HG02623 (cell line): Measurements from ENCODE around the gene SLK.

Experiments
- ATAC-seq: cut with Tn5 transposase; IDR thresholded peaks from one replicate; pipeline ENCODE4 v1.9.1; 2021; ENCODE audit warnings: moderate library complexity; ENCODE audit not compliant: unreplicated experiment

Gene SLK

GRCh38 chr10:103966671-103967447 lies at the start of gene SLK:
TSS of gene SLK (plus strand) at chr10:103967140. CDS start at chr10:103967746, 606 bp downstream.
- peak; percentile 77 for ATAC-seq

GRCh38 chr10:103917302-103918052 lies 49.5 kb upstream of the SLK start:
- ATAC-seq = peak; percentile 7

GRCh38 chr10:103918053-103918846 lies 48.7 kb upstream of the SLK start, which contains the start of gene STN1:
TSS of gene STN1 (minus strand) at chr10:103918184. CDS start at chr10:103917594, 590 bp downstream.
- ATAC-seq = peak; percentile 83

- no peak for ATAC-seq
Measured at GRCh38 chr10:103919648-103920025, 47.3 kb upstream of the SLK start.

- no peak for ATAC-seq
Measured at GRCh38 chr10:103921248-103921647, 45.7 kb upstream of the SLK start.

GRCh38 chr10:103921750-103922195 lies 45.2 kb upstream of the SLK start:
- no peak for ATAC-seq

- ATAC-seq = no peak
Measured at GRCh38 chr10:103922659-103923058, 44.3 kb upstream of the SLK start.

- no peak for ATAC-seq
Measured at GRCh38 chr10:103923502-103923901, 43.4 kb upstream of the SLK start.

GRCh38 chr10:103925591-103925990 lies 41.3 kb upstream of the SLK start:
- ATAC-seq = no peak

- ATAC-seq = no peak
Measured at GRCh38 chr10:103926722-103927319, 40.1 kb upstream of the SLK start.

- no peak for ATAC-seq
Measured at GRCh38 chr10:103928784-103929183, 38.2 kb upstream of the SLK start.

GRCh38 chr10:103929381-103929921 lies 37.5 kb upstream of the SLK start:
- no peak for ATAC-seq

GRCh38 chr10:103930449-103930848 lies 36.5 kb upstream of the SLK start:
- no peak for ATAC-seq

GRCh38 chr10:103930881-103931280 lies 36.1 kb upstream of the SLK start:
- no peak for ATAC-seq

GRCh38 chr10:103931603-103932002 lies 35.3 kb upstream of the SLK start:
- no peak for ATAC-seq

- ATAC-seq = no peak
Measured at GRCh38 chr10:103932271-103932670, 34.7 kb upstream of the SLK start.

GRCh38 chr10:103932971-103933370 lies 34.0 kb upstream of the SLK start:
- ATAC-seq = no peak

GRCh38 chr10:103933557-103934121 lies 33.3 kb upstream of the SLK start:
- ATAC-seq = no peak

- ATAC-seq = no peak
Measured at GRCh38 chr10:103934308-103934707, 32.6 kb upstream of the SLK start.

- no peak for ATAC-seq
Measured at GRCh38 chr10:103936022-103936421, 30.9 kb upstream of the SLK start.
